ENCODE measurements around the gene PPFIA4. TPM values are rescaled to one million over a fixed set of nuclear protein-coding genes. Genes with fewer than 3 reads are reported as not detected.
A peak's percentile ranks its signal among the peaks of the same experiment; 100 is the strongest.
"Not testable (repeated sequence)": the region's sequence is repeated elsewhere in the genome, so short reads cannot be mapped to it uniquely, and the experiment has no call there.

PPFIA4 gene
- total and polyA plus RNA-seq, 7 donors, result 8.3 to 99.8 (median 29.1) TPM

- TF ChIP-seq, protein P1, sequence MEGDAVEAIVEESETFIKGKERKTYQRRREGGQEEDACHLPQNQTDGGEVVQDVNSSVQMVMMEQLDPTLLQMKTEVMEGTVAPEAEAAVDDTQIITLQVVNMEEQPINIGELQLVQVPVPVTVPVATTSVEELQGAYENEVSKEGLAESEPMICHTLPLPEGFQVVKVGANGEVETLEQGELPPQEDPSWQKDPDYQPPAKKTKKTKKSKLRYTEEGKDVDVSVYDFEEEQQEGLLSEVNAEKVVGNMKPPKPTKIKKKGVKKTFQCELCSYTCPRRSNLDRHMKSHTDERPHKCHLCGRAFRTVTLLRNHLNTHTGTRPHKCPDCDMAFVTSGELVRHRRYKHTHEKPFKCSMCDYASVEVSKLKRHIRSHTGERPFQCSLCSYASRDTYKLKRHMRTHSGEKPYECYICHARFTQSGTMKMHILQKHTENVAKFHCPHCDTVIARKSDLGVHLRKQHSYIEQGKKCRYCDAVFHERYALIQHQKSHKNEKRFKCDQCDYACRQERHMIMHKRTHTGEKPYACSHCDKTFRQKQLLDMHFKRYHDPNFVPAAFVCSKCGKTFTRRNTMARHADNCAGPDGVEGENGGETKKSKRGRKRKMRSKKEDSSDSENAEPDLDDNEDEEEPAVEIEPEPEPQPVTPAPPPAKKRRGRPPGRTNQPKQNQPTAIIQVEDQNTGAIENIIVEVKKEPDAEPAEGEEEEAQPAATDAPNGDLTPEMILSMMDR (IDR thresholded peaks at IDR 0.05), result no peak
- WGBS, 3 donors, result 91 to 94% (median 91%) methylated on average over 3 of the region's 3 CpGs
- H3K4me1 ChIP-seq, result peaks cover 14% of the 10 kb centered on the region
- DNase-seq (no peak), ATAC-seq (no peak)
- peak overlapping the region; percentile 74 for H3K4me3 ChIP-seq
- H3K27ac ChIP-seq, result no peak overlapping the region
- H3K9me3 ChIP-seq, result no peaks in the 10 kb centered on the region
- no peaks in the 10 kb centered on the region for H3K27me3 ChIP-seq (ENCODE audit: insufficient read depth in 3 of 3, low read length in 2 of 3)
- H3K36me3 ChIP-seq (ENCODE audit: insufficient read depth in 1 of 2, low read depth in 1 of 2), result peaks cover 0 to 54% of the 10 kb centered on the region in 2 donors
- intact Hi-C loops (cut with DNase I), result loop anchor here (5.0 kb wide), 1 partner anchor 42 kb away; the partner anchor contains the start of gene CYB5R1 (in 2 of the 2)
Measured at GRCh38 chr1:203009185-203009584, 17.1 kb upstream of the PPFIA4 start.

GRCh38 chr1:203011582-203011981 lies 14.7 kb upstream of the PPFIA4 start:
- Histone ChIP-seq H3K36me3 (ENCODE audit: insufficient read depth in 1 of 2, low read depth in 1 of 2) (peaks cover 3 to 78% of the 10 kb centered on the region in 2 donors), H3K4me3 (no peak overlapping the region), H3K27me3 (ENCODE audit: insufficient read depth in 3 of 3, low read length in 2 of 3) (no peaks in the 10 kb centered on the region), H3K27ac (no peak overlapping the region), H3K4me1 (peaks cover 14% of the 10 kb centered on the region), H3K9me3 (no peaks in the 10 kb centered on the region)
- DNase-seq (no peak), ATAC-seq (no peak)
- intact Hi-C loops (cut with DNase I), result no loop called here
- 97 to 99% (median 98%) methylated on average over 5 of the region's 5 CpGs for WGBS, 3 donors
- TF ChIP-seq, protein P1 (IDR thresholded peaks at IDR 0.05), result no peak

GRCh38 chr1:203017061-203017460 lies 9.2 kb upstream of the PPFIA4 start:
- Histone ChIP-seq H3K27ac (no peak overlapping the region), H3K4me3 (no peak overlapping the region), H3K4me1 (no peaks in the 10 kb centered on the region), H3K27me3 (ENCODE audit: insufficient read depth in 3 of 3, low read length in 2 of 3) (no peaks in the 10 kb centered on the region), H3K9me3 (no peaks in the 10 kb centered on the region), H3K36me3 (ENCODE audit: insufficient read depth in 1 of 2, low read depth in 1 of 2) (peaks cover 21 to 99% of the 10 kb centered on the region in 2 donors)
- 62 to 74% (median 72%) methylated on average over 4 of the region's 4 CpGs for WGBS, 3 donors
- TF ChIP-seq, protein P1 (IDR thresholded peaks at IDR 0.05), result no peak
- ATAC-seq (no peak), DNase-seq (no peak)
- intact Hi-C loops (cut with DNase I), result no loop called here

DNA sequence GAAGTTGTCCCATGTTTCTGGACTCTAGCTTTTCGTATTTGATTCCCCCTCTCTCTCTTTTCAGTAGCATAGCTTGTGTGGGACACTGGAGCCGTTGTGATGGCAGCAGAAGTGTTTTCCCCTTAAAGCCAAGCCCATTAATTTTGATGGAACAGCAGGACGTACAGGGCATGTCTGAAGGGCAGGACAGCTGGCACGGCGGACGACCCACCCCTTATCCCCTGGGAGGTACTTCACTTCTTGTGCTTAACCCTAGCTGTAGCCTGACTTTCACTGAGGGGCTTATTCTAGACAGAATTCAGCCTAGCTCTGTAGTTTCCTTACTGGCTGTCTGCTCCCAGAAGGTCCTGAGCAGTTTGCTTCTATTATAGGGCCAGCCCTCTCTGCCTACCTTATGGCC lies 8.6 kb upstream of the PPFIA4 start:
- DNase-seq (no peak), ATAC-seq (no peak)
- Histone ChIP-seq H3K36me3 (ENCODE audit: insufficient read depth in 1 of 2, low read depth in 1 of 2) (peaks cover 21 to 100% of the 10 kb centered on the region in 2 donors), H3K4me1 (no peaks in the 10 kb centered on the region), H3K27ac (no peak overlapping the region), H3K9me3 (no peaks in the 10 kb centered on the region), H3K27me3 (ENCODE audit: insufficient read depth in 3 of 3, low read length in 2 of 3) (no peaks in the 10 kb centered on the region), H3K4me3 (no peak overlapping the region)
- intact Hi-C loops (cut with DNase I), result no loop called here
- WGBS, 3 donors, result 38 to 47% (median 42%) methylated on average over 6 of the region's 6 CpGs
- TF ChIP-seq, protein P1 (IDR thresholded peaks at IDR 0.05), result no peak

- peaks cover 15 to 67% of the 10 kb centered on the region in 2 donors for H3K36me3 ChIP-seq (ENCODE audit: insufficient read depth in 1 of 2, low read depth in 1 of 2)
- DNase-seq; H3K27me3 ChIP-seq (ENCODE audit: insufficient read depth in 3 of 3, low read length in 2 of 3); H3K9me3 ChIP-seq; intact Hi-C loops (cut with DNase I); H3K4me3 ChIP-seq; H3K4me1 ChIP-seq; H3K27ac ChIP-seq: not testable (repeated sequence)
- WGBS, 3 donors, result 89 to 92% (median 92%) methylated on average over 3 to 4 of the region's 10 CpGs
- ATAC-seq, result peak in 3 of 4 donors; percentile 24 to 42 (median 37)
Measured at GRCh38 chr1:203022855-203023254, 3.4 kb upstream of the PPFIA4 start.
